ENCODE measurements around the gene GJA5.

- TF ChIP-seq CTCF (IDR thresholded peaks at IDR 0.05) (no peak), POLR2A (IDR thresholded peaks at IDR 0.05) (no peak)
Observed at GRCh38 chr1:147754661-147755060, 5.7 kb downstream of the GJA5 start.
